ENCODE results near the gene CFAP61.

GRCh38 chr20:20134941-20135575 is 82.7 kb downstream of the CFAP61 start:
- no peak for TF ChIP-seq ERF (CRISPR knock-in tag; IDR thresholded peaks at IDR 0.05)
- TF ChIP-seq ZEB2 (IDR thresholded peaks at IDR 0.05), result no peak
- no peak for TF ChIP-seq NKRF (IDR thresholded peaks at IDR 0.05; ENCODE audit: borderline replicate concordance)
- no peak for TF ChIP-seq RAD21 (CRISPR knock-in tag; conservative IDR thresholded peaks at IDR 0.05 in 1 of 2, IDR thresholded peaks at IDR 0.05 in 1 of 2)
